Activated naive CD4-positive, alpha-beta T cell treated with anti-CD3 and anti-CD28 coated beads, Interleukin-2, amount 10 ng/mL, durations not matched to agents 7 days and 5 days (primary cell): ENCODE measurements around the gene FABP1.

ENCODE experiments used
- CTCF ChIA-PET: fragments of 350-600 bp; sonication (Branson Sonifier 250); formaldehyde crosslinking; loops from one replicate; lab custom pipeline; 2021; ENCODE audit warnings: antibody characterized with exemption; lab: Charles Lee
- DNase-seq: peaks from one replicate; pipeline ENCODE4 v3.0.0-alpha.2; 2020
- H3K27ac Mint-ChIP-seq: one replicate; pipeline ENCODE4 v1.8.0; 2021; ENCODE audit warnings: mild to moderate bottlenecking, moderate library complexity, mixed read lengths
- H3K27me3 Mint-ChIP-seq: one replicate; pipeline ENCODE4 v1.8.0; 2021; ENCODE audit warnings: mild to moderate bottlenecking, mixed read lengths
- H3K36me3 Mint-ChIP-seq: one replicate; pipeline ENCODE4 v1.8.0; 2021; ENCODE audit warnings: mixed read lengths
- H3K4me1 Mint-ChIP-seq: one replicate; pipeline ENCODE4 v1.8.0; 2021; ENCODE audit warnings: mixed read lengths
- H3K4me3 Mint-ChIP-seq: one replicate; pipeline ENCODE4 v1.8.0; 2021; ENCODE audit warnings: mild to moderate bottlenecking, moderate library complexity, mixed read lengths
- H3K9me3 Mint-ChIP-seq: one replicate; pipeline ENCODE4 v1.8.0; 2021; ENCODE audit warnings: mixed read lengths

Gene FABP1

GRCh38 chr2:88128654-88129312 lies 921 bp upstream of the FABP1 start:
- Mint-ChIP-seq H3K27me3 (peaks cover 17% of the 10 kb centered on the region), H3K4me1 (no peaks in the 10 kb centered on the region), H3K27ac (no peak overlapping the region), H3K36me3 (no peaks in the 10 kb centered on the region), H3K9me3 (no peaks in the 10 kb centered on the region), H3K4me3 (no peak overlapping the region)
- no peak for DNase-seq
- CTCF ChIA-PET, result no interaction called here

- no peaks in the 10 kb centered on the region for H3K9me3 Mint-ChIP-seq
- H3K27me3 Mint-ChIP-seq, result peaks cover 18% of the 10 kb centered on the region
- DNase-seq, result no peak
- H3K27ac Mint-ChIP-seq, result no peak overlapping the region
- no peak overlapping the region for H3K4me3 Mint-ChIP-seq
- H3K4me1 Mint-ChIP-seq, result no peaks in the 10 kb centered on the region
- no peaks in the 10 kb centered on the region for H3K36me3 Mint-ChIP-seq
- CTCF ChIA-PET, result no interaction called here
These were observed 299 bp downstream of the FABP1 start for GRCh38 chr2:88127638-88127887.

- Mint-ChIP-seq H3K4me1 (no peaks in the 10 kb centered on the region), H3K27ac (peak overlapping the region; percentile 28), H3K27me3 (peaks cover 20% of the 10 kb centered on the region), H3K9me3 (no peaks in the 10 kb centered on the region), H3K4me3 (no peak overlapping the region), H3K36me3 (no peaks in the 10 kb centered on the region)
- no peak for DNase-seq
- CTCF ChIA-PET, result no interaction called here
These were observed 857 bp downstream of the FABP1 start for GRCh38 chr2:88126772-88127637.

GRCh38 chr2:88125924-88126771 lies 1.7 kb downstream of the FABP1 start:
- Mint-ChIP-seq H3K27ac (peak overlapping the region; percentile 28), H3K4me1 (no peaks in the 10 kb centered on the region), H3K9me3 (no peaks in the 10 kb centered on the region), H3K4me3 (no peak overlapping the region), H3K27me3 (peaks cover 20% of the 10 kb centered on the region), H3K36me3 (no peaks in the 10 kb centered on the region)
- DNase-seq, result no peak
- CTCF ChIA-PET, result no interaction called here

GRCh38 chr2:88125344-88125923 lies 2.4 kb downstream of the FABP1 start:
- no peaks in the 10 kb centered on the region for H3K36me3 Mint-ChIP-seq
- DNase-seq, result no peak
- no peaks in the 10 kb centered on the region for H3K4me1 Mint-ChIP-seq
- no peak overlapping the region for H3K4me3 Mint-ChIP-seq
- CTCF ChIA-PET, result no interaction called here
- H3K27ac Mint-ChIP-seq, result no peak overlapping the region
- H3K9me3 Mint-ChIP-seq, result no peaks in the 10 kb centered on the region
- H3K27me3 Mint-ChIP-seq, result peaks cover 20% of the 10 kb centered on the region

- Mint-ChIP-seq H3K27me3 (peaks cover 18% of the 10 kb centered on the region), H3K27ac (no peak overlapping the region), H3K4me1 (no peaks in the 10 kb centered on the region), H3K4me3 (no peak overlapping the region), H3K9me3 (no peaks in the 10 kb centered on the region), H3K36me3 (no peaks in the 10 kb centered on the region)
- CTCF ChIA-PET, result no interaction called here
- no peak for DNase-seq
These were observed 3.6 kb downstream of the FABP1 start for GRCh38 chr2:88123975-88124917.

- Mint-ChIP-seq H3K4me3 (no peak overlapping the region), H3K9me3 (no peaks in the 10 kb centered on the region)
- CTCF ChIA-PET, result interaction anchor here (1.6 kb wide), 1 partner anchor 8 kb away, joined by 3 read pairs; no protein-coding TSS in a partner anchor
These were observed 4.5 kb downstream of the FABP1 start for GRCh38 chr2:88123164-88123974.

GRCh38 chr2:88122141-88122884 lies 5.5 kb downstream of the FABP1 start:
- no peak overlapping the region for H3K4me3 Mint-ChIP-seq
- CTCF ChIA-PET, result interaction anchor here (1.6 kb wide), 1 partner anchor 9 kb away, joined by 3 read pairs; no protein-coding TSS in a partner anchor

More at GRCh38 chr2:88123164-88123974, 4.5 kb downstream of the FABP1 start:
- Mint-ChIP-seq H3K4me1 (no peaks in the 10 kb centered on the region), H3K36me3 (no peaks in the 10 kb centered on the region), H3K27me3 (peaks cover 16% of the 10 kb centered on the region), H3K27ac (no peak overlapping the region)
- no peak for DNase-seq

GRCh38 chr2:88121678-88122077 lies 6.2 kb downstream of the FABP1 start:
- Mint-ChIP-seq H3K9me3 (no peaks in the 10 kb centered on the region), H3K27me3 (peaks cover 15% of the 10 kb centered on the region), H3K4me3 (no peak overlapping the region), H3K4me1 (no peaks in the 10 kb centered on the region), H3K27ac (no peak overlapping the region), H3K36me3 (no peaks in the 10 kb centered on the region)
- CTCF ChIA-PET, result interaction anchor here (1.6 kb wide), 1 partner anchor 10 kb away, joined by 3 read pairs; no protein-coding TSS in a partner anchor
- no peak for DNase-seq

More at GRCh38 chr2:88122141-88122884, 5.5 kb downstream of the FABP1 start:
- Mint-ChIP-seq H3K36me3 (no peaks in the 10 kb centered on the region), H3K27me3 (peaks cover 16% of the 10 kb centered on the region), H3K9me3 (no peaks in the 10 kb centered on the region), H3K27ac (no peak overlapping the region), H3K4me1 (no peaks in the 10 kb centered on the region)
- DNase-seq, result no peak

- H3K4me1 Mint-ChIP-seq, result no peaks in the 10 kb centered on the region
- no peak for DNase-seq
- H3K36me3 Mint-ChIP-seq, result no peaks in the 10 kb centered on the region
- no peak overlapping the region for H3K27ac Mint-ChIP-seq
- CTCF ChIA-PET, result interaction anchor here (1.8 kb wide), 1 partner anchor 58 kb away, joined by 6 read pairs; no protein-coding TSS in a partner anchor
- H3K9me3 Mint-ChIP-seq, result no peaks in the 10 kb centered on the region
- no peak overlapping the region for H3K4me3 Mint-ChIP-seq
- H3K27me3 Mint-ChIP-seq, result peaks cover 3% of the 10 kb centered on the region
These were observed 9.9 kb downstream of the FABP1 start for GRCh38 chr2:88117973-88118372.

GRCh38 chr2:88116669-88117432 lies 11.0 kb downstream of the FABP1 start:
- CTCF ChIA-PET, result interaction anchor here (1.8 kb wide), 1 partner anchor 56 kb away, joined by 6 read pairs; no protein-coding TSS in a partner anchor
- Mint-ChIP-seq H3K27me3 (no peaks in the 10 kb centered on the region), H3K4me3 (no peak overlapping the region), H3K36me3 (no peaks in the 10 kb centered on the region), H3K9me3 (no peaks in the 10 kb centered on the region), H3K4me1 (no peaks in the 10 kb centered on the region), H3K27ac (no peak overlapping the region)
- DNase-seq, result no peak
